PC-3 (cell line): ENCODE measurements around the gene YTHDC1. TPM values are rescaled to one million over a fixed set of nuclear protein-coding genes. Genes with fewer than 3 reads are reported as not detected.

Source experiments
- ATAC-seq: fragments of 200-7000 bp; cut with Tn5 transposase; 2 replicates; pipeline ENCODE4 v1.9.1; 2020; ENCODE audit warnings: mild to moderate bottlenecking, moderate library complexity
- BruUV-seq: library from RNA; stranded (reverse); fragments of 400-500 nt; replicated peaks from 2 replicates; lab custom pipeline; 2021; lab: Mats Ljungman, UMichigan
- CTCF ChIA-PET: fragments of 300-600 bp; sonication (Branson Sonifier 250); formaldehyde crosslinking; loops from one replicate; lab custom pipeline; 2022; ENCODE audit warnings: antibody characterized with exemption; lab: Charles Lee
- POLR2A ChIA-PET: fragments of 300-600 bp; sonication (Branson Sonifier 250); formaldehyde crosslinking; loops from one replicate; lab custom pipeline; 2022; ENCODE audit warnings: antibody characterized with exemption; ENCODE audit not compliant: unreplicated experiment; lab: Charles Lee
- DNase-seq: peaks from one replicate; pipeline ENCODE4 v3.0.0-alpha.2; 2015
- H2AFZ ChIP-seq: fragments of 300-600 bp; sonication (generic); 2 replicates; pipeline ENCODE4 v1.6.0; 2016; ENCODE audit warnings: antibody characterized with exemption, low read length
- H3F3A ChIP-seq: fragments of 300-600 bp; sonication (generic); one replicate; pipeline ENCODE4 v1.6.0; 2017; ENCODE audit warnings: antibody characterized with exemption, low read length, control low read depth, mild to moderate bottlenecking; ENCODE audit not compliant: unreplicated experiment
- H3K27ac ChIP-seq: fragments of 300-600 bp; sonication (generic); 2 replicates; pipeline ENCODE4 v1.5.1; 2016; ENCODE audit warnings: mild to moderate bottlenecking, low read length
- H3K27me3 ChIP-seq: fragments of 300-600 bp; sonication (generic); 2 replicates; pipeline ENCODE4 v1.6.1; 2016; ENCODE audit warnings: low read length, mixed read lengths
- H3K36me3 ChIP-seq: fragments of 300-600 bp; sonication (generic); 2 replicates; pipeline ENCODE4 v1.6.1; 2016; ENCODE audit warnings: low read depth, mixed run types, low read length, mixed read lengths
- H3K4me1 ChIP-seq: fragments of 300-600 bp; sonication (generic); 2 replicates; pipeline ENCODE4 v1.5.1; 2016; ENCODE audit warnings: low read length; ENCODE audit not compliant: insufficient read depth
- H3K4me2 ChIP-seq: fragments of 300-600 bp; sonication (generic); 2 replicates; pipeline ENCODE4 v1.6.0; 2016; ENCODE audit warnings: low read length
- H3K4me3 ChIP-seq: fragments of 300-600 bp; sonication (generic); 2 replicates; pipeline ENCODE4 v1.5.1; 2016; ENCODE audit warnings: mild to moderate bottlenecking, low read length, mixed read lengths
- H3K79me2 ChIP-seq: fragments of 300-600 bp; sonication (generic); 2 replicates; pipeline ENCODE4 v1.6.1; 2017; ENCODE audit warnings: low read length, mixed read lengths
- H3K9ac ChIP-seq: fragments of 300-600 bp; sonication (generic); 2 replicates; pipeline ENCODE4 v1.6.0; 2016; ENCODE audit warnings: mild to moderate bottlenecking, low read length
- H3K9me2 ChIP-seq: fragments of 300-600 bp; sonication (generic); replicated peaks from 2 replicates; pipeline ENCODE4 v1.6.1; 2016; ENCODE audit warnings: mixed run types, low read length, mixed read lengths
- H3K9me3 ChIP-seq: fragments of 300-600 bp; sonication (generic); 2 replicates; pipeline ENCODE4 v1.6.1; 2016; ENCODE audit warnings: low read length, mixed read lengths
- H4K20me1 ChIP-seq: fragments of 300-600 bp; sonication (generic); 2 replicates; pipeline ENCODE4 v1.6.1; 2016; ENCODE audit warnings: low read length, mixed read lengths
- EZH2 ChIP-seq: fragments of 300-600 bp; sonication (generic); IDR thresholded peaks from one replicate; pipeline ENCODE4 v1.6.1; 2017; ENCODE audit warnings: antibody characterized with exemption, mild to moderate bottlenecking, low read length; ENCODE audit not compliant: unreplicated experiment
- EZH2phosphoT487 ChIP-seq: fragments of 300-600 bp; sonication (generic); IDR thresholded peaks from 2 replicates; pipeline ENCODE4 v1.6.1; 2018; ENCODE audit warnings: mild to moderate bottlenecking, antibody characterized with exemption, low read length, borderline replicate concordance
- intact Hi-C: fragments of 100-400 bp; cut with micrococcal nuclease; formaldehyde crosslinking; loops from 2 replicates; pipeline ENCODE4 v1.9.0; 2023
- total RNA-seq: library from RNA; depleted of rRNA; stranded (reverse); fragments of >200 nt; gene quantifications from 2 replicates; pipeline ENCODE4 v1.2.3, GENCODE V29; 2014
- TF ChIP-seq, protein P1 (sequence below): fragments of 300-600 bp; sonication (generic); conservative IDR thresholded peaks from 2 replicates; pipeline ENCODE4 v1.5.1; 2017; ENCODE audit warnings: antibody characterized with exemption, low read depth, mild to moderate bottlenecking, low read length

The YTHDC1 gene
- total RNA-seq, 1 experiment from 2014 or later = 55.5 TPM

DNA sequence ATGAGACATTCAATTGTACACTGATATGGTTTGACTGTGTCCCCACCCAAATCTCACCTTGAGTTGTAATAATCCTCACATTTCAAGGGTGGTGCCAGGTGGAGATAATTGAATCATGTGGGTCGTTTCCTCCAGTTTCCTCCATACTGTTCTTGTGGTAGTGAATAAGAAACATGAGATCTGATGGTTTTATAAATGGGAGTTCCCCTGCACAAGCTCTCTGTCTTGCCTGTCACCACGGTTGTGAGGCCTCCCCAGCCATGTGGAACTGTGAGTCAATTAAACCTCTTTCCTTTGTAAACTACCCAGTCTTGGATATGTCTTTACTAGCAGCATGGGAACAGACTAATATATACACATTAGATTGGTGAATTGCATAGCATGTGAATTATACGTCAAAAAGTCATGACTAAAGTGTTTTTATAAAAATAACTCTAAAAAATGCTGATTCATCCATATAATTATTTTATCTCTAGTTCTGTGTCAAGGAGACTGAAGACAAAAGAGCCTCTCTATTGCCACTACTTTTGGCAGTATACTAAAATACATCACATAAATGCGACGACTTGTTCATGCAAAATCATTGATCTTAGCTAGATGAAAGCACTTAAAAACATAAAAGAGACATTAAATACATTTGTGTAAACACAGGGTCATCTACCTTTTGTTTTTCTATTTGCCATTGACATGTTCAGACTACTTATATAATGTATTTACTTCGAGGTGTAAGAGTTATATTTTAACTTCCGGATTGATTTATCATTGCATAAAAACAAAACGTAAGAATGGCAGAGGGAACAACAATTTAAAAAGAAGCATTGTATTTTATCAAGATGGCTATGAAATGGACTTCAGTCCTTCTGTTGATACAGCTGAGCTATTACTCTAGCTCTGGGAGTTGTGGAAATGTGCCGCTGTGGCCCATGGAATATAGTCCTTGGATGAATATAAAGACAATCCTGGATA lies 50.1 kb downstream of the YTHDC1 start:
- no peak for DNase-seq
- no peak for ATAC-seq
- H4K20me1 ChIP-seq = no peaks in the 10 kb centered on the region
- H3K36me3 ChIP-seq = no peaks in the 10 kb centered on the region
- no peaks in the 10 kb centered on the region for H3K9me3 ChIP-seq
- intact Hi-C loops = no loop called here
- H3K9ac ChIP-seq = no peak overlapping the region
- CTCF ChIA-PET = no interaction called here
- H3K9me2 ChIP-seq = no peaks in the 10 kb centered on the region
- no peak overlapping the region for H3K4me2 ChIP-seq
- no TSS peak for BruUV-seq
- no peaks in the 10 kb centered on the region for H3K79me2 ChIP-seq
- H3K4me3 ChIP-seq = no peak overlapping the region
- no peaks in the 10 kb centered on the region for H3K27me3 ChIP-seq
- H3F3A ChIP-seq = no peaks in the 10 kb centered on the region
- H3K4me1 ChIP-seq = no peaks in the 10 kb centered on the region
- H2AFZ ChIP-seq = no peak overlapping the region
- H3K27ac ChIP-seq = no peak overlapping the region
- POLR2A ChIA-PET = no interaction called here
- TF ChIP-seq, protein P1, sequence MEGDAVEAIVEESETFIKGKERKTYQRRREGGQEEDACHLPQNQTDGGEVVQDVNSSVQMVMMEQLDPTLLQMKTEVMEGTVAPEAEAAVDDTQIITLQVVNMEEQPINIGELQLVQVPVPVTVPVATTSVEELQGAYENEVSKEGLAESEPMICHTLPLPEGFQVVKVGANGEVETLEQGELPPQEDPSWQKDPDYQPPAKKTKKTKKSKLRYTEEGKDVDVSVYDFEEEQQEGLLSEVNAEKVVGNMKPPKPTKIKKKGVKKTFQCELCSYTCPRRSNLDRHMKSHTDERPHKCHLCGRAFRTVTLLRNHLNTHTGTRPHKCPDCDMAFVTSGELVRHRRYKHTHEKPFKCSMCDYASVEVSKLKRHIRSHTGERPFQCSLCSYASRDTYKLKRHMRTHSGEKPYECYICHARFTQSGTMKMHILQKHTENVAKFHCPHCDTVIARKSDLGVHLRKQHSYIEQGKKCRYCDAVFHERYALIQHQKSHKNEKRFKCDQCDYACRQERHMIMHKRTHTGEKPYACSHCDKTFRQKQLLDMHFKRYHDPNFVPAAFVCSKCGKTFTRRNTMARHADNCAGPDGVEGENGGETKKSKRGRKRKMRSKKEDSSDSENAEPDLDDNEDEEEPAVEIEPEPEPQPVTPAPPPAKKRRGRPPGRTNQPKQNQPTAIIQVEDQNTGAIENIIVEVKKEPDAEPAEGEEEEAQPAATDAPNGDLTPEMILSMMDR = no peak
- TF ChIP-seq EZH2 = no peak
- no peak for TF ChIP-seq EZH2phosphoT487

- no peak overlapping the region for H2AFZ ChIP-seq
- ChIA-PET CTCF (no interaction called here), POLR2A (no interaction called here)
- H3K9ac ChIP-seq = no peak overlapping the region
- no peak overlapping the region for H3K4me2 ChIP-seq
- no peak overlapping the region for H3K27ac ChIP-seq
- H3K36me3 ChIP-seq = no peaks in the 10 kb centered on the region
- TF ChIP-seq EZH2 = no peak
- DNase-seq (no peak), ATAC-seq (no peak)
- H3K27me3 ChIP-seq = no peaks in the 10 kb centered on the region
- no peaks in the 10 kb centered on the region for H3K9me3 ChIP-seq
- no peaks in the 10 kb centered on the region for H3K79me2 ChIP-seq
- H4K20me1 ChIP-seq = no peaks in the 10 kb centered on the region
- no peaks in the 10 kb centered on the region for H3K4me1 ChIP-seq
- BruUV-seq = no TSS peak
- no peaks in the 10 kb centered on the region for H3F3A ChIP-seq
- intact Hi-C loops = no loop called here
- no peaks in the 10 kb centered on the region for H3K9me2 ChIP-seq
- no peak overlapping the region for H3K4me3 ChIP-seq
Measured at GRCh38 chr4:68297137-68297536, 52.8 kb downstream of the YTHDC1 start.

DNA sequence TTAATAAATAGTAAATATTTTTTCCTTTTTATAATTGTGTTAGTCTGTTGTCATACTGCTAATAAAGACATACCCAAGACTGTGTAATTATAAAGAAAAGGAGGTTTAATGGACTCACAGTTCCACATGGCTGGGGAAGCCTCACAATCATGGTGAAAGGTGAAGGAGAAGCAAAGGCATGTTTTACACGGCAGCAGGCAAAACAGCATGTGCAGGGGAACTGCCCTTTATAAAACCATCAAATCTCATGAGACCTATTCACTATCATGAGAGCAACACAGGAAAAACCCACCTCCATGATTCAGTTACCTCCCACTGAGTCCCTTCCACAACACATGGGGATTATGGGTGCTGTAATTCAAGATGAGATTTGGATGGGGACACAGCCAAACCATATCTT lies 58.6 kb downstream of the YTHDC1 start:
- ATAC-seq = no peak

More for the DNA sequence above, 58.6 kb downstream of the YTHDC1 start:
- Histone ChIP-seq H3K27me3 (no peaks in the 10 kb centered on the region), H3K27ac (no peak overlapping the region), H3K4me2 (no peak overlapping the region), H3K4me3 (no peak overlapping the region), H3K9ac (no peak overlapping the region), H3F3A (no peaks in the 10 kb centered on the region), H3K36me3 (no peaks in the 10 kb centered on the region), H4K20me1 (no peaks in the 10 kb centered on the region), H2AFZ (no peak overlapping the region), H3K79me2 (no peaks in the 10 kb centered on the region), H3K9me3 (no peaks in the 10 kb centered on the region), H3K9me2 (no peaks in the 10 kb centered on the region), H3K4me1 (no peaks in the 10 kb centered on the region)
- DNase-seq = no peak
- no TSS peak for BruUV-seq
- ChIA-PET POLR2A (no interaction called here), CTCF (no interaction called here)
- intact Hi-C loops = no loop called here
- TF ChIP-seq EZH2phosphoT487 (no peak), EZH2 (no peak)
